SK-N-SH treated with all-trans-retinoic acid at 6 μM for 48 hours (cell line): ENCODE data around the gene AFF1.

ENCODE experiments used
- ARNTL ChIP-seq: fragments of 450-650 bp; formaldehyde crosslinking; IDR thresholded peaks from 2 replicates; pipeline ENCODE4 v1.5.0; 2020; ENCODE audit warnings: low read depth, mild to moderate bottlenecking, moderate library complexity, borderline replicate concordance
- CREB5 ChIP-seq: fragments of 250-450 bp; sonication (Bioruptor Pico); IDR thresholded peaks from 2 replicates; pipeline ENCODE4 v1.5.1; 2020; ENCODE audit warnings: low read depth, mild to moderate bottlenecking, moderate library complexity
- CSDC2 ChIP-seq: fragments of 250-450 bp; sonication (Bioruptor Pico); IDR thresholded peaks from 2 replicates; pipeline ENCODE4 v1.5.0; 2020; ENCODE audit warnings: mild to moderate bottlenecking, moderate library complexity
- CSRNP3 ChIP-seq: fragments of 250-450 bp; sonication (Bioruptor Pico); IDR thresholded peaks from 2 replicates; pipeline ENCODE4 v1.5.1; 2021; ENCODE audit warnings: mild to moderate bottlenecking, moderate library complexity
- ESRRG ChIP-seq: fragments of 250-450 bp; sonication (Bioruptor Pico); IDR thresholded peaks from 2 replicates; pipeline ENCODE4 v1.6.1; 2021; ENCODE audit warnings: mild to moderate bottlenecking
- GLIS3 ChIP-seq: fragments of 250-450 bp; sonication (Bioruptor Pico); IDR thresholded peaks from 2 replicates; pipeline ENCODE4 v1.5.0; 2020; ENCODE audit warnings: mild to moderate bottlenecking, moderate library complexity
- OSR1 ChIP-seq: fragments of 250-450 bp; sonication (Bioruptor Pico); IDR thresholded peaks from 2 replicates; pipeline ENCODE4 v1.8.0; 2022; ENCODE audit warnings: moderate library complexity, mild to moderate bottlenecking, inconsistent platforms
- PATZ1 ChIP-seq: fragments of 250-450 bp; sonication (Bioruptor Pico); IDR thresholded peaks from 2 replicates; pipeline ENCODE4 v1.8.0; 2020; ENCODE audit warnings: mild to moderate bottlenecking, moderate library complexity, borderline replicate concordance
- PPARA ChIP-seq: fragments of 250-450 bp; sonication (Bioruptor Pico); IDR thresholded peaks from 2 replicates; pipeline ENCODE4 v1.5.0; 2020; ENCODE audit warnings: mild to moderate bottlenecking, borderline replicate concordance
- RARB ChIP-seq: fragments of 250-450 bp; sonication (Bioruptor Pico); IDR thresholded peaks from 2 replicates; pipeline ENCODE4 v1.8.0; 2021; ENCODE audit warnings: mild to moderate bottlenecking, moderate library complexity
- TCF4 ChIP-seq: fragments of 250-450 bp; sonication (Bioruptor Pico); IDR thresholded peaks from 2 replicates; pipeline ENCODE4 v1.8.0; 2021; ENCODE audit warnings: mild to moderate bottlenecking, moderate library complexity, borderline replicate concordance
- TOX ChIP-seq: fragments of 250-450 bp; sonication (Bioruptor Pico); IDR thresholded peaks from 2 replicates; pipeline ENCODE4 v1.8.0; 2021; ENCODE audit warnings: mild to moderate bottlenecking, moderate library complexity, borderline replicate concordance
- TSHZ2 ChIP-seq: fragments of 250-450 bp; sonication (Bioruptor Pico); IDR thresholded peaks from 2 replicates; pipeline ENCODE4 v1.5.0; 2020; ENCODE audit warnings: mild to moderate bottlenecking, moderate library complexity
- ZFP30 ChIP-seq: fragments of 450-650 bp; formaldehyde crosslinking; IDR thresholded peaks from 2 replicates; pipeline ENCODE4 v1.5.0; 2022; ENCODE audit warnings: mild to moderate bottlenecking, moderate library complexity

GRCh38 chr4:87117732-87118075, 182.9 kb downstream of the AFF1 start:
- TF ChIP-seq RARB (CRISPR knock-in tag) = no peak
- no peak for TF ChIP-seq CREB5 (CRISPR knock-in tag)
- TF ChIP-seq TCF4 (CRISPR knock-in tag) = no peak
- TF ChIP-seq PATZ1 (CRISPR knock-in tag) = no peak
- TF ChIP-seq PPARA = no peak
- no peak for TF ChIP-seq ARNTL
- TF ChIP-seq CSRNP3 (CRISPR knock-in tag) = no peak
- TF ChIP-seq ZFP30 (CRISPR knock-in tag) = no peak
- TF ChIP-seq CSDC2 (CRISPR knock-in tag) = no peak
- TF ChIP-seq GLIS3 (CRISPR knock-in tag) = no peak
- TF ChIP-seq TSHZ2 = no peak
- no peak for TF ChIP-seq ESRRG (CRISPR knock-in tag)
- TF ChIP-seq TOX (CRISPR knock-in tag) = no peak
- no peak for TF ChIP-seq OSR1 (CRISPR knock-in tag)
